Transverse colon (tissue), 3 donors: Measurements from ENCODE around the gene TMEM38B.

Experiments used
- EP300 ChIP-seq: sonication (generic); formaldehyde crosslinking; IDR thresholded peaks from one replicate; pipeline ENCODE4 v1.6.1; 2017; ENCODE audit warnings: antibody characterized with exemption, low read depth
- TF ChIP-seq, protein P1 (sequence below), 5 experiments: fragments of 200-600 bp in 3 of 5; fragments of 450-650 bp in 2 of 5; sonication (generic) in 3 of 5; IDR thresholded peaks; 1 replicate in 2 of 5; 2 replicates in 3 of 5; pipeline ENCODE4 v1.5.1; 2016 to 2017; ENCODE audit warnings: antibody characterized with exemption in 5 of 5, inconsistent platforms in 3 of 5, mild to moderate bottlenecking in 2 of 5, moderate library complexity in 1 of 5

DNA sequence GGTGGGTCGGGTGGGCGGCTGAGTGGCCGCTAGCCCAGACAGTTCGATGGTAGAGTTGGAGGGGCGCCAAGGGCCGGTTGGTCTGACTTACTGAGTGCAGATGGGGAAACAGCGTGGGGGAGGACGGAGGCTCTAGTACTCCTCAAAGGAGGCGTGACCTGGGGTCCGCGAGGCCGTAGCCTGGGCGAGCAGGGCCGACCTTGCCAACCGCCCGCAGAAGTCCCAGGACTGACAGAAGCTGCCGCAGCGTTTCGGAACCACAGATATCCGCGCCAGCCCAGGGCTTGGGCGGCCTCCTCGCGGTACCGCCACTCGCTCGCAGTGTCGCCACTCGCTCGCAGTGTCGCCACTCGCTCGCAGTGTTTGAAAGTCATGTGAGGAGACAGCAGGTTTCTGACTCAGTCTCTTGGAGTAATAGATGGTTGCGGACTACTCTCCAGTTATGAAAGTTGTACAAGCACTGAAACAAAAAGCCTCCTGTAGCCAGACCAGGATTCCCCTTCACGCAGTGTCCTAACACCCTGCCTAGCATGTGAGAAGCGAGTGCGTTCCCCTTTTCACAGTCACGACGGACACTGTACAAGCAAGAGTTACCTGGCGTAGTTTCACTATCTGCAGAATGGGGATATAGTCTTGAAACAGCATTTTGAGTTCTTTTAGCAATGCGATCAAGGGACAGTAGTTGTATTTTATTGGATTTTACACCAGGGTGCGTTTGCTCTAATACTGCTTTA lies 674 bp downstream of the TMEM38B start:
- TF ChIP-seq, protein P1, sequence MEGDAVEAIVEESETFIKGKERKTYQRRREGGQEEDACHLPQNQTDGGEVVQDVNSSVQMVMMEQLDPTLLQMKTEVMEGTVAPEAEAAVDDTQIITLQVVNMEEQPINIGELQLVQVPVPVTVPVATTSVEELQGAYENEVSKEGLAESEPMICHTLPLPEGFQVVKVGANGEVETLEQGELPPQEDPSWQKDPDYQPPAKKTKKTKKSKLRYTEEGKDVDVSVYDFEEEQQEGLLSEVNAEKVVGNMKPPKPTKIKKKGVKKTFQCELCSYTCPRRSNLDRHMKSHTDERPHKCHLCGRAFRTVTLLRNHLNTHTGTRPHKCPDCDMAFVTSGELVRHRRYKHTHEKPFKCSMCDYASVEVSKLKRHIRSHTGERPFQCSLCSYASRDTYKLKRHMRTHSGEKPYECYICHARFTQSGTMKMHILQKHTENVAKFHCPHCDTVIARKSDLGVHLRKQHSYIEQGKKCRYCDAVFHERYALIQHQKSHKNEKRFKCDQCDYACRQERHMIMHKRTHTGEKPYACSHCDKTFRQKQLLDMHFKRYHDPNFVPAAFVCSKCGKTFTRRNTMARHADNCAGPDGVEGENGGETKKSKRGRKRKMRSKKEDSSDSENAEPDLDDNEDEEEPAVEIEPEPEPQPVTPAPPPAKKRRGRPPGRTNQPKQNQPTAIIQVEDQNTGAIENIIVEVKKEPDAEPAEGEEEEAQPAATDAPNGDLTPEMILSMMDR (IDR thresholded peaks at IDR 0.05), result no peak
- no peak for TF ChIP-seq EP300
